Dedifferentiated amniotic fluid mesenchymal stem cell (primary cell): ENCODE data around the gene C1RL.
"Not testable (repeated sequence)": the region's sequence is repeated elsewhere in the genome, so short reads cannot be mapped to it uniquely, and the experiment has no call there.

Experiments used
- DNase-seq: peaks from one replicate; pipeline ENCODE4 v3.0.0-alpha.2; 2016; ENCODE audit errors: extremely low spot score

C1RL gene

GRCh38 chr12:7114008-7114407 is 5.0 kb upstream of the C1RL start:
- DNase-seq: no peak

GRCh38 chr12:7113389-7113871 is 4.4 kb upstream of the C1RL start:
- DNase-seq: peak; percentile 26

DNA sequence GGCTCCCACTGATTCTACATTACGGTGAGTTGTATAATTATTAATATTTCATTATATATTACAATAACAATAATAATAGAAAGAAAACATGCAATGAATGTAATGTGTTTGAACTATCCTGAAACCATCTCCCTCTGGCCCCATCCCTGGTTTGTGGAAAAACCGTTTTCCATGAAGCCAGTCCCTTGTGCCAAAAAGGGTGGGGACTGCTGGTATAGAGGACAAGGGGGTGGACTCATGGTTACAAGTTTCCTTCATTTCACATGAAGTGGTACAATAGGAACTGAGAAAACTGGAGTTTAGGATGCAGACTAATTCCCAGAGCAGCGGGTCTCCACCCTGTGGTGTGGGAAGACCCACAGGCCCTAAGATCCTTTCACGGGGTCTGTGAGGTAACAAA is 3.0 kb upstream of the C1RL start:
- no peak for DNase-seq

DNA sequence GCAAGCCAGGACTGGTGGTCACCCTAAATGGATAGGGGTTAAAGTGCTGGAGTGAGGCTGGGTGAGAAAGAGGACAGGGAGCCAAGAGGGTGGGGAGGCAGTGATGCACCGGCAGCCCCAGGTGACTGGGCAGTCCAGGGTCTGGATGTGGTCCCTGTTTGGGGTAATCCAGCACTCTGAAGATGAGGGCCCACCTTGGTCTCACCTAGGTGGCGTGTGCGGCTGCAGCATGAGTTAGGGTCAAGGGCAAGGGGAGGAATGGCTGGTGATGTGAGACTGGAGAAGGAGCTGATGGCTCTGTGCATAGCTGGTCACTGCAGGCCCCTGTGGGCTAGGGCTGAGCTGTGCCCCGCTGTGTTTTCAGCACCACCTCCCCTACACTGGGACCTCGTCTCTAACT is 1.6 kb upstream of the C1RL start:
- no peak for DNase-seq

GRCh38 chr12:7109572-7109920 is 532 bp upstream of the C1RL start:
- DNase-seq: no peak

- DNase-seq: peak; percentile 63
These were observed 815 bp downstream of the C1RL start for GRCh38 chr12:7108003-7108795.

GRCh38 chr12:7107636-7108002 is 1.4 kb downstream of the C1RL start:
- no peak for DNase-seq

DNA sequence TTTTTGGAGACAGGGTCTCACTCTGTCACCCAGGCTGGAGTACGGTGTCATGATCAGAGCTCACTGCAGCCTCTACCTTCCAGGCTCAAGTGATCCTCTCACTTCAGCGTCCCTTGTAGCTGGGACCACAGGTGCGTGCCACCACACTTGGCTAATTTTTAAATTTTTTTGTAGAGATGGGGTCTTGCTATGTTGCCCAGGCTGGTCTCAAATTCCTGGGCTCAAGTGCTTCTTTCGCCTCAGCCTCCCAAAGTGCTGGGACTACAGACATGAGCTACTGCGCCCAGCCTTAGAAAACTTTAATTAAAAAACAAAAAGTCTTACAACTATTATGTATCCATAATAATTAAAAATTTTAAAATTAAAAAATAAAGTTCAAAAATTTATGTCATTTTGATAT is 1.8 kb downstream of the C1RL start:
- not testable (repeated sequence) for DNase-seq

DNA sequence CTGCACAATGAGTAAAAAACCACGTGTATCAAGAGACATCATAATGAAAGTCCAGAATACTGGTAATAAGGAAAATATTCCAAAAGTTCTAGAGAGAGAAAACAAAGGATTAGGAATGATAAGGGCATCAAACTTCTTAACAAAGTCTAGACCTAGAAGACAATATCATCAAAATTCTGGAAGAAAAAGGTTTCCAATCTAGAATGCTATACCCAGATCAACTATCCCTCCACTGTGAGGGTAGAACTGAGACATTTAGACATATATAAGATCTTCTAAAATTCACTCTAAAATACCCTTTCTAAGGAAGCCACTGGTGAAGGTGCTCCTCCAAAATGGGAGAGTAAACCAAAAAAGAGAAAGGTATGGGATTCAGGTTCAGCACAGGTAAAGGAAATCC is 2.9 kb downstream of the C1RL start:
- no peak for DNase-seq

- no peak for DNase-seq
These were observed 5.0 kb downstream of the C1RL start for GRCh38 chr12:7103837-7104584.

DNA sequence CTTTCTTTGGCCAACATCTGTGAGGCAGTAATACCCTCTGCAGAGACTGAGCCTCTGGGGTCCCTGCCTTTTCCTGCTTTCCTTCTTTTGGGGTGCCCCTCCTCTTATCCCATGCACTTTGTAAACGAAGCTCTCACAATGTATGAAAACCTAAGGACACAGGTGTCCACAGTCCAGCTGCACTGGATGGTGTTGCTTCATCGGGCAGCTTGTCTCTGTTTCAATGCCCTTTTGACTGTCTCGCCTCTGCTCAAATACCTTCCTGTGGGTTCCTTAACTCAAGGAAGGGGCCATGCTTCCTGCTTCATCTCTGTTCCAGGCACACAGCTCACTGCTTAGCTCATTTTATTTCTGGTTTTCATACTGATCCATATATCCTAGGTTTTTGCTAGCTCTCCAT is 6.4 kb downstream of the C1RL start:
- DNase-seq: no peak

DNA sequence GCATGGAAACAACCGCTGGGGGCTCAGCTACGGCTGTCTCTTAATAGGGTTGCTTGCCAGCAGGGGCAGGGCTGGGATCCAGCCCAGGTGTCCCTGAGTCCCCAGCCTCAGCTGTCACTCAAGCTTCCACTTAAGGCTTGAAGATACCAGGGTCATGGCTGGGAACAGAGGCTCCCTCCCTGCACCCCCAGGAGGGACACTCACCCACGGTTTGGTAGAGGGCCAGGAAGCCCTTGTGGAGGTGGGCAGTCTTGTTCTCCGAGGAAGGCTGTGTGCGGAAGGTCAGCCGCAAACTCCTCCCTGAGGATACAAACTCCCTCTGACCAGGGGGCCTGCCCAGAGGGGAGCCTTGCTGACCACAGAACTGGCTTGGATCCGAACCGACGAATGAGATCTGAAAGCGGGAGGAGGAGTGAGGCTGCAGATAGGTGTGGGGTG is 7.3 kb downstream of the C1RL start:
- no peak for DNase-seq

- DNase-seq: no peak
These were observed 7.8 kb downstream of the C1RL start for GRCh38 chr12:7101047-7101693.

DNA sequence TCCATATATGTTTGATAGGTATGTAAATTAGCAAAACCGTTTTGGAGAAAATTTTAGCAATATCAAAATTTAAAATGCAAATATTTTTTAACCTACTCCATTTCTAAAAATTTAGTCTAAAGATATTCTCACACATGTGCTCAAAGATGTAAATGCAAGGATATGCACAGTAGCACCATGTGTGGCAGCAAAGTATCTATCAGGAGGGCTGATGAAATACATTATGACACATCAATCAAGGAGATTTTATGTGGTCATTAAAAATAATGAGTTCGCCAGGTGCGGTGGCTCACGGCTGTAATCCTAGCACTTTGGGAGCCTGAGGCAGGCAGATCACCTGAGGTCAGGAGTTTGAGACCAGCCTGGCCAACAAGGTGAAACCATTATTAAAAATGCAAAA is 8.8 kb downstream of the C1RL start:
- DNase-seq: no peak

DNA sequence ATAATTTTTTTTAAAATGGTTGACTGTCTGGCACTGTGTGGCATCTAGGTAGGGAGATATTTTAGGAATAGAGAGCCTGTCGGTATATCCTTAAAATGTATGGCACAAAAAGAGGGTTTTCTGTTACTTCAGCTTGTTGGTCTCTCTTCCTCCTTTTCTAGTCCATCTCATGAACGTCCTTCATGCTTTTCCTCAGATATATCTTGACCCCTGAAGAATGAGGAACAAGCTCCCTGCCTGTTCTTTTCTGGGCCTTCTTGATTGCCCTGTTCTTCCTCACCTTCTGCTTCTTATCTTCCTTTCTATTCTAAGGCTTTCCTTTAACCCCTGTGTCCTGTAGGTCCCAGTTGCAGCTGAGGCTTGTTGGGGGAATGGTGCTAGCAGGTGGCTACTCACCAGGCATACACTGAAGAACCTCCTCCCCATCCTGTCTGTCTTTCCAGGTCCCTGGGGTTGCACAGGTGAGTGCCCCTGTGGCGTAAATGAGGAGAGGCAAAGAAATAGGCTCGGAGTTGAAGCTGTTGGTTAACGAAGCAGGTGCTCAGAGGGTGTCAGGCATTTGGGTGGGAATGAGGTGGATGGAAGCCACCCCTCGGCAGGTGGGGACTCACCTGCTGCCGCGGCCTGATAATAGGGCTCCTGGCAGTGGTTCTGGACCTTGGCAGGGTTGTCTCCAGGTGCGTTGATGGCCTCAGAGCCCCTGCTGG is 9.6 kb downstream of the C1RL start:
- DNase-seq: no peak

- no peak for DNase-seq
These were observed 12.0 kb downstream of the C1RL start for GRCh38 chr12:7096979-7097378.

DNA sequence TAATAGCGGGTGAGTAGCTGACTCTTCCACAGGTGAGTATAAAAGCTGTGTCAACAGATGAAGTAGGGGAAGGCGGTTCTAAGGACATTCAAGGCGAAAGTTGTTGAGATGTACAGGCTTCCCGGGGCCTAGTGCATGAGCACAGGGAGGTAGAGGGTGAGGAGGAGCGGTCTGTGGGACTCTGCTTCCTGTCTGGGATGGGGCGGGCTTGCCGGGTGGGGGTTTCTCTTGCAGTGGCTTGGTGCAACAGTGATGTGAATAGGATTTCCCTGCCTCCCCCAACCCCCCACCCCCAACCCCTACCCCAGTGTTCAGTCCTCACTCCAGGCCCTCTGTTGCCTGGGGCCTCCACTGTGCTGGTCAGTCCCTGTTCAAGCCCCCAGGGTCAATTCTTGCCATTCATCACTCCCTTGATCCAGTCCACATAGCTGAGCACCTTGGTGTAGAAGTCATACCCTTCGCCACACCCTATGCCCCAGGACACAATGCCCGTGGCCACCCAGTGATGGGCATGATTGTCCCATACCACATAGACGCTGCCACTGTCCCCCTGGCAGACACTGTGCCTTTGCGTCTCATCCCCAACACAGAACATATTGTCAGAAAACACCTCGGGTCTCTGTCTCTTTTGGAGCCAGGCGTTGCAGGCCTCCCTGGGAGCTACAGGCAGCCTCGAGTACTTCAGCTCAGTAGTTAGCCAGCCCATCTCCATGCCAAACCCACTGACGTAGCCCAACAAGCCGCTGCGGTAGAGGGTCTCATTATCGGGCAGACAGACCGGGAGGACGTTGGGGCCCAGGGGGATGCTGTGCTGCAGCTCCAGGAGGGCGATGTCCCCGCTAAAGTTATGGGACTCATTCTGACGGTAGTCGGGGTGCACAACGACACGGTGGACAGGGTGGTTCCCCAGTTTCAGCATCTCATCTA is 12.7 kb downstream of the C1RL start:
- no peak for DNase-seq

- DNase-seq: peak; percentile 39
These were observed 15.1 kb downstream of the C1RL start for GRCh38 chr12:7093892-7094291.

DNA sequence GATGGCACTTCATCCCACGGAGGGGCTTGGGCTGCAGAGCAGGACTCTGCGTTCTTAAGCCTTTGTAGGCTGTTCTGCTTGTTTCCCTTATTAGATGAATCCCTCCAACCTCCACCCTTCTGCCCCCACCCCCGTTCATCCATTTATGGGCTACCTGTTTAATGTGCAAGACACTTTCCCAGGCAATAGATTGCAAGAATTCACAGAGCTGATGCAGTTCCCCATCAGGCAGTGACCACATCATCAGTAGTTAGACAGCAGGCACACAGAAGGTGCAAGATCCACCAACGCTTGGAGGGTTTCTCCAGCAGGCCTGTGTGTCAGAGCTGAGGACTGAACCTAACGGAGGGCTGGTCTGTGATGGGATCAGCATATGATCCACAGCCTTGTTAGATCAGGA is 15.5 kb downstream of the C1RL start:
- no peak for DNase-seq

DNA sequence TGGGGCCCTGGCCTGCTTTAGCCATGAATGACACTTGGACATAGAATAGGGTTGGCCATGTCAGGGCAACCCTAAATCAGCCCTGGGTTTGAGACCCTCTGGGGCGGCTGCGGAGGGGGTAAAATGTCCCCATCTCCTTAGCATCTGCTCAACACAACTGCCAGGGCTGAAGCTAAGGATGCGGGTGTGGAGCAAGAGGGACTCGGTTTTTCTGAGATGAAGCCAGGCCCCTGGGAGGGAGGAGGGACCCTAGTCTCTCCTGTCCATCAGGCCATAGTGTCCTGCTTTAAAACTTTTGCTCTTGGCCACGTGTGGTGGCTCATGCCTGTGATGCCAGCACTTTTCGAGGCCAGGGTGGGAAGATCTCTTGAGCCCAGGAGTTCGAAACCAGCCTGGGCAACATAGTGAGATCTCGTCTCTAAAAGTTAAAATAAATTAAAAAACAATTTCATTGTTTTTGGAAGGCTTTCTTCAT is 16.0 kb downstream of the C1RL start:
- DNase-seq: no peak
